Hepatocyte (in vitro differentiated cells): ENCODE results near the gene CYP1B1. TPM values are rescaled to one million over a fixed set of nuclear protein-coding genes. Genes with fewer than 3 reads are reported as not detected.
A peak's percentile ranks its signal among the peaks of the same experiment; 100 is the strongest.

Experiments used
- DNase-seq: peaks from one replicate; pipeline ENCODE4 v3.0.0-alpha.2; 2016; ENCODE audit warnings: low spot score
- H2AFZ ChIP-seq: fragments of 200-600 bp; sonication (generic); 2 replicates; pipeline ENCODE4 v1.6.0; 2016; ENCODE audit warnings: antibody characterized with exemption, mild to moderate bottlenecking
- H3K27ac ChIP-seq: fragments of 200-600 bp; sonication (generic); 2 replicates; pipeline ENCODE4 v1.5.1; 2016; ENCODE audit warnings: mild to moderate bottlenecking
- H3K27me3 ChIP-seq: fragments of 200-600 bp; sonication (generic); 2 replicates; pipeline ENCODE4 v1.6.1; 2016
- H3K36me3 ChIP-seq: fragments of 200-600 bp; sonication (generic); replicated peaks from 2 replicates; pipeline ENCODE4 v1.5.1; 2016; ENCODE audit warnings: low read depth; ENCODE audit not compliant: insufficient read depth
- H3K4me1 ChIP-seq: fragments of 200-600 bp; sonication (generic); 2 replicates; pipeline ENCODE4 v1.5.1; 2016; ENCODE audit warnings: mild to moderate bottlenecking, moderate library complexity; ENCODE audit not compliant: insufficient read depth
- H3K4me2 ChIP-seq: fragments of 200-600 bp; sonication (generic); 2 replicates; pipeline ENCODE4 v1.6.0; 2016
- H3K4me3 ChIP-seq: fragments of 200-600 bp; sonication (generic); 2 replicates; pipeline ENCODE4 v1.5.1; 2016; ENCODE audit warnings: mild to moderate bottlenecking
- H3K79me2 ChIP-seq: fragments of 200-600 bp; sonication (generic); 2 replicates; pipeline ENCODE4 v1.6.0; 2017; ENCODE audit warnings: mild to moderate bottlenecking
- H3K9me2 ChIP-seq: fragments of 200-600 bp; sonication (generic); replicated peaks from 2 replicates; pipeline ENCODE4 v1.6.0; 2017; ENCODE audit warnings: mild to moderate bottlenecking; ENCODE audit not compliant: insufficient read depth
- H3K9me3 ChIP-seq: fragments of 200-600 bp; sonication (generic); 2 replicates; pipeline ENCODE4 v1.5.1; 2016; ENCODE audit warnings: low read depth, mild to moderate bottlenecking
- H4K20me1 ChIP-seq: fragments of 200-600 bp; sonication (generic); 2 replicates; pipeline ENCODE4 v1.6.0; 2016; ENCODE audit warnings: mild to moderate bottlenecking; ENCODE audit not compliant: insufficient read depth, poor library complexity, severe bottlenecking
- CTCF ChIP-seq: fragments of 200-600 bp; sonication (generic); IDR thresholded peaks from 2 replicates; pipeline ENCODE4 v1.5.1; 2016; ENCODE audit warnings: antibody characterized with exemption, mild to moderate bottlenecking; ENCODE audit not compliant: poor library complexity
- EZH2 ChIP-seq: fragments of 200-600 bp; sonication (generic); IDR thresholded peaks from 2 replicates; pipeline ENCODE4 v1.6.1; 2016; ENCODE audit warnings: antibody characterized with exemption, mild to moderate bottlenecking, borderline replicate concordance
- EZH2phosphoT487 ChIP-seq: fragments of 200-600 bp; sonication (generic); IDR thresholded peaks from one replicate; pipeline ENCODE4 v1.6.1; 2018; ENCODE audit warnings: antibody characterized with exemption, mild to moderate bottlenecking, low read depth, moderate library complexity; ENCODE audit not compliant: unreplicated experiment, severe bottlenecking
- WGBS: methylation state at CpG from one replicate; pipeline ENCODE4 v1.1.6; 2016; ENCODE audit warnings: low lambda C conversion rate; ENCODE audit errors: missing lambda C conversion rate; 5-methylcytosine and 5-hydroxymethylcytosine counted together
- polyA plus RNA-seq: library from polyadenylated mRNA; unstranded; fragments of >200 nt; fragmentation: Nextera tagmentation; extraction: Ambion mirVana; gene quantifications from 2 replicates; pipeline ENCODE4 v1.2.1, GENCODE V29; 2016
- total RNA-seq: library from RNA; depleted of rRNA; stranded (reverse); fragments of >200 nt; gene quantifications from 2 replicates; pipeline ENCODE4 v1.2.3, GENCODE V29; 2014

CYP1B1 gene
- total and polyA plus RNA-seq, 2 experiments from 2014 or later: 23.2 to 38.5 TPM

GRCh38 chr2:38076710-38077430 lies 919 bp upstream of the CYP1B1 start:
- 1% methylated on average over 46 of the region's 76 CpGs for WGBS
- no peaks in the 10 kb centered on the region for H4K20me1 ChIP-seq
- H3K4me2 ChIP-seq: peak overlapping the region; percentile 93
- no peaks in the 10 kb centered on the region for H3K9me2 ChIP-seq
- peak overlapping the region; percentile 43 for H2AFZ ChIP-seq
- no peak for TF ChIP-seq EZH2
- TF ChIP-seq EZH2phosphoT487: no peak
- TF ChIP-seq CTCF: peak; percentile 52
- H3K27ac ChIP-seq: peak overlapping the region; percentile 80
- no peaks in the 10 kb centered on the region for H3K9me3 ChIP-seq
- H3K4me1 ChIP-seq: peaks cover 45% of the 10 kb centered on the region
- no peaks in the 10 kb centered on the region for H3K36me3 ChIP-seq
- H3K4me3 ChIP-seq: peak overlapping the region; percentile 67
- peak; percentile 93 for DNase-seq
- peaks cover 39% of the 10 kb centered on the region for H3K27me3 ChIP-seq
- H3K79me2 ChIP-seq: no peaks in the 10 kb centered on the region

- peak overlapping the region; percentile 93 for H3K4me2 ChIP-seq
- H3K4me1 ChIP-seq: peaks cover 45% of the 10 kb centered on the region
- H2AFZ ChIP-seq: peak overlapping the region; percentile 43
- H3K9me2 ChIP-seq: no peaks in the 10 kb centered on the region
- H3K36me3 ChIP-seq: no peaks in the 10 kb centered on the region
- H3K27me3 ChIP-seq: peaks cover 39% of the 10 kb centered on the region
- no peaks in the 10 kb centered on the region for H4K20me1 ChIP-seq
- 1% methylated on average over 50 of the region's 51 CpGs for WGBS
- peak; percentile 88 for DNase-seq
- peak overlapping the region; percentile 74 for H3K27ac ChIP-seq
- H3K9me3 ChIP-seq: no peaks in the 10 kb centered on the region
- no peaks in the 10 kb centered on the region for H3K79me2 ChIP-seq
- H3K4me3 ChIP-seq: peak overlapping the region; percentile 67
- TF ChIP-seq EZH2 (no peak), CTCF (no peak), EZH2phosphoT487 (no peak)
Observed at GRCh38 chr2:38076152-38076709, 280 bp upstream of the CYP1B1 start.

- peak overlapping the region; percentile 26 for H2AFZ ChIP-seq
- H3K27me3 ChIP-seq: peaks cover 39% of the 10 kb centered on the region
- no peaks in the 10 kb centered on the region for H3K79me2 ChIP-seq
- TF ChIP-seq CTCF (peak; percentile 1), EZH2 (peak; percentile 27), EZH2phosphoT487 (no peak)
- 8% methylated on average over 67 of the region's 82 CpGs for WGBS
- peaks cover 40% of the 10 kb centered on the region for H3K4me1 ChIP-seq
- peak overlapping the region; percentile 67 for H3K4me3 ChIP-seq
- H3K36me3 ChIP-seq: no peaks in the 10 kb centered on the region
- H4K20me1 ChIP-seq: no peaks in the 10 kb centered on the region
- peak overlapping the region; percentile 93 for H3K4me2 ChIP-seq
- H3K9me2 ChIP-seq: no peaks in the 10 kb centered on the region
- H3K27ac ChIP-seq: no peak overlapping the region
- no peaks in the 10 kb centered on the region for H3K9me3 ChIP-seq
- DNase-seq: peak; percentile 60
Observed at GRCh38 chr2:38074764-38075506, 1.0 kb downstream of the CYP1B1 start.
